Stimulated activated naive CD4-positive, alpha-beta T cell (primary cell): ENCODE data around the gene KANSL3.
"Not testable (repeated sequence)": the region's sequence is repeated elsewhere in the genome, so short reads cannot be mapped to it uniquely, and the experiment has no call there.

Experiments
- DNase-seq, 6 experiments: peaks; one replicate each; lab custom pipeline; 2025; lab: John Stamatoyannopoulos, UW

Gene KANSL3

DNA sequence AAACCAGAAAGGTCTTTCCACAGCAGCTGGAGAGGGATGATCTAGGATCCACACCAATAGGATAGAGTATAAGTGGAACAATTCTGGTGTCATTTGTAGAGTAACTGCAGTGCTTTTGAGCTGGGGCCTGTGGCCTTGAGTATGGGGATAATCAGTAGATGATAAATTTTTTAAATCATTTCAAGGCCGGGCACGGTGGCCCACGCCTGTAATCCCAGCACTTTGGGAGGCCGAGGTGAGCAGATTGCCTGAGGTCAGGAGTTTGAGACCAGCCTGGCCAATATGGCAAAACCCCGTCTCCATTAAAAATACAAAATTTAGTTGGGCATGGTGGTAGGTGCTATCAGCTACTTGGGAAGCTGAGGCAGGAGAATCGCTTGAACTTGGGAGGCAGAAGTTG, 80.7 kb downstream of the KANSL3 start:
- not testable (repeated sequence) for DNase-seq

DNA sequence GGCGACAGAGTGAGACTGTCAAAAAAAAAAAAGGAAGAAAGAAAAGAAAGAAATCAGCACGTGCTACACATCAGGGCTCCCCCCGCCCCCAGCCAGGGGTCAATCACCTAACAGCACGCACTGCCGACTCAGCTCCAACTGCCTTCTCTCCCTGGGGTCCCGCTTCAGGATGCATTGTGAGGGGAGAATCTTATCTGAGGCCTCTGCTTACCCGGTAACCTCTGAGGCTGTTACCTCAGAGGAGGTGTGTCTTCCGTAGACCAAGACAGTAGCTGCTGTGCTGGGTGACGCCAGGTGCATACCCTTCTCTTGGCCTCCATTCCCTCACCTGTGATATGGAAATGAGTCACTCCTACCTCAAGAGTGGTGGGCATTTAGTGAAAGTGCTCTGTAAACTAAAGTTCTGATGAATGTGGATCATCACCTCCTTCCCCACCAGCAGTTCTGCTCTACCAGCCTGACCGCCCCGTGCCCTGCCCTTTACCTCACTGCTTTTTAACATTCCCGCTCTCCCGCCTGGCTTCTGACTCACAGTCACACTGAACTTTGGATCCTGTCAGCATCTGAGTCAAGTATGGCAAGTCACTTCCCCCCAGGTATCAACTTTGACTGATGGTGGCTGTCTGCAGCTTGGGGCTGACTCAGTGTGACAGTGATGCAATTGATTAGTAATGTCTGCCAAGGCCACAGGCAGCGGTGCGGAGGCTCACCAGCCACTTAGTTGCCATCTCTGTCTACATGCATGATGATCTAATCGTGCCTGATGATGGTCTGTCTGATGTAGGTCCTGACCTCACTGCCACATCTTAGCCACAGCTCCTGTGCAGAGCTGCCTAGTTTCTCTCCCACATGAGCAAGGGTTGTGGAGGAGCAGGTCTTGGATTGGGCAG, 81.4 kb downstream of the KANSL3 start:
- DNase-seq: no peak

DNA sequence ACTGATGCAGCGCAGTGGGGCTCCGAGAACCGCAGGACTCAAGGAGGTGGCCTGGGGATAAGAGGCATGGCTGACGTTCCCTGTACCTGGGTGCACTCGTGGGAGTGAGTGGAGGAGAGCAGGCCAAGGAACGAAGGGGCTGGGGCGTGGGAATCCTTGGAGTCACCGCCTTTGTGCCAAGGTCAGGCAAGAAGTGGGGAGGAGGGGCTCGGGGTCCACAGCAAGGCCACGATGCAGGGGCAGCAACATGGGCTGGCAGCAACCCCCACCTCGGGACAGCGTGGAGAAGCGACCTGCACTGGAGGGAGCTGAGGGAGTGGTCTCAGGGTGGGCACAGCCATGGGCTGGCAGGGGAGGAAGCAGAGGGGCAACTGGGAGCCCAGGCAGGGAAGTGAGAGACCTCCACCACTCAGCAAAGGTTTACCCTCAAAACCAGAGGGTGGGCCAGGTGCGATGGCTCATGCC, 82.9 kb downstream of the KANSL3 start:
- DNase-seq: no peak

DNA sequence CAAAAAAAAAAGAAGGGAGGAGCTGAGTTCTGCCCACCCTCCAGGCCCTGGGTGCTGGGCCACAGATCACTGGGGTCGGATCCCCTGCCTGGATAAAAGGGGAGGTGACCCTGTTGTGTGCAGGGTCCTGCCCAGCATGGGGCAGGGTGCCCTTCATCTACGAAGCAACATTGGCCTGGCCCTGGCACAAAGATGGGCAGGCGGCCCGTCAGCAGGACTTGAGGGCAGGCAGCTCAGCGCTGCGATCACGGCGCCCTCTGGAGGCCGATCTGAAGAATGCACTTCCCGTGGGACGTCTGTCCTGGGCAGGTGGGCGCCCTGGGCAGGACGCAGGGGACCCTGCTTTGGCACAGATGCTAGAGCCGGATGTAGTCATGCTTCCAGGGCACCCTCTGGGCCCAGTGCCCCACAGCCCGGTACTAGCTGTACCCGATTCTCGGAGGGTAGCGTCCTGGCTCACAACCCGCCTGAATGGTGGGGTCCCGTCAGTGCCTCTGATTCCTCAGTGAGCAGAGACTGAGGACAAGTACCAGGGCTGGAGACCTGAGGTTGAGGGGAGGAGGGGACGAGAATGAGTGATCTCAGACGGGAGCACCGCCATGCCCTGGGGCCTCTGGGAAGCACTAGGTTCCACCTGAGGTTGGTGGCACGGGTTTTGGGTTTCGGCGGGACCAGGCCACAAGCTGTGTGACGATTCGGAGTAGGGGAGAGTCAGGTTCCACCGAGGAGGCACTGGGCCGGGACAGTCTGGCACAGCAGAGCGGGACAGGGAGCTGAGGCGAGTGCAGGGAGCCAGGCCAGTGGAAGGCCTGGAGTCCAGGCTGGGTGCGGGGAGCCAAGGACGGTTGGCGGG, 83.6 kb downstream of the KANSL3 start:
- DNase-seq: peak; percentile 44 to 78 (median 64)

DNA sequence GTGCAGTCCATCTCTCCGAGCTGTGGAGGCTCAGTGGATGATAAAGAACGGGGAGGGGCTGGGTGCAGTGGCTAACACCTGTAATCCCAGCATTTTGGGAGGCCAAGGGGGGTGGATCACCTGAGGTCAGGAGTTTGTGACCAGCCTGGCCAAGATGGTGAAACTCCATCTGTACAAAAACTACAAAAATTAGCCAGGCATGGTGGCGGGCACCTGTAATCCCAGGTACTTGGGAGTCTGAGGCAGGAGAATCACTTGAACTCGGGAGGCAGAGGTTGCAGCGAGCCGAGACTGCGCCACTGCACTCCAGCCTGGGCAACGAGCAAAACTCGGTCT, 84.2 kb downstream of the KANSL3 start:
- DNase-seq: not testable (repeated sequence)

DNA sequence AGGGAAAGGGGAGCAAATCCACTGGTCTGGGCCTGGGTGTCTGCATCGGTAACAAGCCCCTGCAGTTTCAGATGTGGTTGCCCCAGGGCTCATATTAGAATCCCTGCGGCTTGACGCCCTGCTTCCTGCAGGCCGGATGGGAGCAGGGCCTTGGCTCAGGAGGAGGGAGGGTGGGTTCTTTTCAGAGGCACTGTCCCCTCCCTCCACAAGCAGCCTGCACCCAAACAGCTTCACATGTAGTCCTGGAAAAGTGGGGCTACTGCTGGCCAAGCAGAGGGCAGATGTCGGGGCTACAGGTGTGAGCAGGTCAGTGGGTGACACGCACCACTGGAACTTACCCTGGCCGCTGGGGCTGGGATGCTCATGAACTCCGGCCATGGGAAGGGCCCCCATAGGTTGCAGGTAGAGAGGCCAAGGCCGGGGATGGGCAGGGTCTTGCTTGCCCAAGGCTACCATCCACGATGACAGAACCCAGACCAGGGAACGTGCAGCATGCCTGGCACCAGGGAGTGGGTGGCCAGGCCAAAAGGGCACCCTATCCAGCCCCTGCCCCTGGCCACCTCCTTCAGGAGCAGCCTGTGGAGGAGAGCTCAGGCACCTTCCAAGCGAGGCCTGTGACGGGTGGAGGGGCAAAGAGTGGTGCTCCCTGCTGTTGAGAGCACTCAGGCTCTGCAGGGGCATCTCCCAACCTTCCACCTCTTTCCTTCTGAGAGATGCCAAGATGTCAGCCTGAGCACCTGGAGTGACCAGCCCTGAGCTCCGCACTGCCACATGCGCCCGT, 84.7 kb downstream of the KANSL3 start:
- DNase-seq: no peak

DNA sequence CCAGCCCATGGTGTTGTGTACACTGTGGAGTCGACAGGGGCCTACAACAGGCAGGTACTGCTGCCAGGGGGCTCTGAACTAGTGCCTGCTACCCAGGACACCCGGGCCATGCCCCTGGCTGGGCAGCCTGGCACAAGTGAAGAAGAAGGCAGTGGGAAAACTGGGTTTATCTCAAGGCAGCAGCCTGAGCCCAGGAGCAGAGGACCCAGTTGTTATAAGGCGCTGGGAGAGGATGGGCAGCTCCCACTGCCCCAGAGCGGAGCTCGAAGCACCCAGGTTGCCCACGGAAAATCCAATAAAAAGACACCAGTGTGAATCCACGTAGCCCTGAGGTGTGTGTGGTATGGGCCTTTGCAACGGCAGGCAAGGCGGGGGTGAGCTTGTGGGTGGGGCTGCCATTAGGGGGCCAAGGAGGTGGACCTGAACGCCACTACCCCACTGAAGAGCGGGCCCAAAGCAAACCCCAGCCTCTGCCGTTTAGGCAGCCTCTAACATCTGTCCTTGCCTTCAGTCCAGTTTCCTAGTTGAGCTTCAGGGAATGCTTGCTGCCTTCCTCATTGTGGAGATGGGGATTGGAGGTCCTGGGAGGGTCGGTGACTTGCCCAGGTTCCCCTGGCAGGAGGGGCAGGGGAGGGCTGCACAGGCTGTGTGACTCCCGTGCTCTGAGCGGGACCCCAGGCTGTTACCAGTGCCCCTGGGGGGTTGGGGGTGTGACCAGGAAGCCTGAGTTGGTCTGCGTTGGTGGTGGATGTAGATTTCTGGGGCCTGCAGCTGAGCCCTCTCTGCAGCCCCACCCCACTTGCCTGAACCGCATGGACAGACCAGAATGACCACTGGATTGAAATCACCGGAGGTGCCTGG, 85.6 kb downstream of the KANSL3 start:
- DNase-seq: no peak

DNA sequence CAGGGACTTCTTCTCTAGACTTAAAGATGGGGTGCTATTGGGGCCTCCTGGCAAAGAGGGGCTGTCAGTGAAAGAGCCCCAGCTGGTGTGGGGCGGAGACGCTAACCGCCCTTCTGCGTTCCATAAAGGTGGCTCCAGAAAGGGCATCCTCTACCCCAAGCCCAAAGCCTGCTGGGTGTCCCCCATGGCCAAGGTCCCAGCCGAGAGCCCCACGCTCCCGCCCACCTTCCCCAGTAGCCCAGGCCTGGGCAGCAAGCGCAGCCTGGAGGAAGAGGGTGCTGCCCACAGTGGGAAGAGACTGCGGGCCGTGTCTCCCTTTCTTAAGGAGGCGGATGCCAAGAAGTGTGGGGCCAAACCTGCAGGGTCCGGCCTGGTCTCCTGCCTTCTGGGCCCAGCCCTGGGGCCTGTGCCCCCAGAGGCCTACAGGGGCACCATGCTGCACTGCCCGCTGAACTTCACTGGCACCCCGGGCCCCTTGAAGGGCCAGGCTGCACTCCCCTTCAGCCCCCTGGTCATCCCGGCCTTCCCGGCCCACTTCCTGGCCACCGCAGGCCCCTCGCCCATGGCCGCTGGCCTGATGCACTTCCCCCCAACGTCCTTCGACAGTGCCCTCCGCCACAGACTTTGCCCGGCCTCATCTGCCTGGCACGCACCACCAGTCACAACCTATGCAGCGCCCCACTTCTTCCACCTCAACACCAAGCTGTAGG, 86.4 kb downstream of the KANSL3 start:
- DNase-seq: no peak

DNA sequence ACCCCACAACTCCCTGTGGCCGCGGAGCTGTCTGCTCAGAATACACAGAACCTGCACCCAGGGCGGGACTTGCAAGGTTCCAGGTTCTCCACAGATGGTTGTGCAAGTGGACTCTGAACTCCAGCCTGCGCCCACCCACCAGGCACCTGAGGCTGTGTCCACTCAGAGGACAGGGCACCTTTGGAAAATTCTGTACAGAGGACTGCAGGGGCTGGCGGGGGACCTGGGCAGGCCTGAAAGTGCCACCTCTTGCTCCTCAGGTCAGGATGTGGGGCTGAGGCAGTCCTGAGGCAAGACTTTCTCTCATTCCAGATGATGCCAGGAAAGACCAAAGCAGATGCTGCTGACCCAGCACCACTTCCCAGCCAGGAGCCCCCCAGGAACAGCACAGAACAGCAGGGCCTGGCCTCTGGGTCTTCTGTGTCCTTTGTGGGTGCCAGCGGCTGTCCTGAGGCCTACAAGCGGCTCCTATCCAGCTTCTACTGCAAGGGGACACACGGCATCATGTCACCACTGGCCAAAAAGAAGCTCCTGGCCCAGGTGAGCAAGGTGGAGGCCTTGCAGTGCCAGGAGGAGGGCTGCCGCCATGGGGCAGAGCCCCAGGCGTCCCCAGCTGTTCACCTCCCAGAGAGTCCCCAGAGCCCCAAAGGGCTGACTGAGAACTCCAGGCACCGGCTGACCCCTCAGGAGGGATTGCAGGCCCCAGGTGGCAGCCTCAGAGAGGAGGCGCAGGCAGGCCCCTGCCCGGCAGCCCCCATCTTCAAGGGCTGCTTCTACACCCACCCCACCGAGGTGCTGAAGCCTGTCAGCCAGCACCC, 87.1 kb downstream of the KANSL3 start:
- DNase-seq: no peak

DNA sequence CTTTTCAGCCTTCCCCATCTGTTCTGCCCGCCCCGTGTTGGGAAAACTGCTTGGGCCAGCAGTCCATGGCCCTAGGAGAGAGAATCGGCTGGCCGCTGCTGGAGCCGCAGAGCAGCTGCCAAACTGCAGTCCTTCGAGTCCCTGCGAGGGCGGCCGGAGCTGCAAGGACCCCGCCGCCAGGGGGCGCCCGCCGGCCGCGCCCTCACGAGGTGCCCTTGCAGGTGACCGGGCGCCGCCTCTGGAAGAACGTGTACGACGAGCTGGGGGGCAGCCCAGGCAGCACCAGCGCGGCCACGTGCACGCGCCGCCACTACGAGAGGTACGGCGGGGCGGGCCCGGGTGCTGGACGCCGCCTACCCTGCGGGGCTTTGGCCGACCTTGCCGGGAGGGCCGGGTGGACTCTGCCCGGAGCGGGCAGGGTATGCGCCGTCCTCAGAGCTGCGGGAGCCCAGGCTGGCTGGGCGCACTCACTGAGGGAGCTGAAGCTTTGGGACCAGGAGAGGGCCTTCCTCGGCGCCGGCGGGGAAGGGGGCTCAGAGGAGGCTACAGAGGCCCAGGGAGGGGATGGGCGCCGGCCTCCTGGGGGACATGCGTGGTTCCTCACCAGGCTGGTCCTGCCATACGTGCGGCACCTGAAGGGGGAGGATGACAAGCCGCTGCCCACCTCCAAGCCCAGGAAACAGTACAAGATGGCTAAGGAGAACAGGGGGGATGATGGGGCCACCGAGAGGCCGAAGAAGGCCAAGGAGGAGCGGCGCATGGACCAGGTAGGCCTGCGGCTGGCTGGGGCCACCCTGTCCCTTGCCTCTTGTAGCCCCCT, 87.9 kb downstream of the KANSL3 start:
- no peak for DNase-seq

DNA sequence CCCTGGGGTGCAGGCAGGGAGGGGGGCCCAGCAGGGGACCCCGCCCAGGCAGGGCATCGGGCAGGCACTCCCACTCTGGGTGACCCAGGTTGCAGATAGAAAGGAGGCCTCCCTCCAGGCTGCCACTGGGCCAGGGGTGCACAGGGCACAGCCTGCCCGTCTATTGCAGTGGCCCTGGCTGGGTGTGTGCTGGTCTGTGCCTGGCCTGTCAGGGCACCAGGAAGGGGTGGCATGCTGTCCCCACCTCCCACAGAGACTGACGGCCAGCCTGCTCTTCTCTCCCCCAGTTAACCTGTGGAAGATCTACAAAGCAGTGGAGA, 88.7 kb downstream of the KANSL3 start:
- DNase-seq: no peak

DNA sequence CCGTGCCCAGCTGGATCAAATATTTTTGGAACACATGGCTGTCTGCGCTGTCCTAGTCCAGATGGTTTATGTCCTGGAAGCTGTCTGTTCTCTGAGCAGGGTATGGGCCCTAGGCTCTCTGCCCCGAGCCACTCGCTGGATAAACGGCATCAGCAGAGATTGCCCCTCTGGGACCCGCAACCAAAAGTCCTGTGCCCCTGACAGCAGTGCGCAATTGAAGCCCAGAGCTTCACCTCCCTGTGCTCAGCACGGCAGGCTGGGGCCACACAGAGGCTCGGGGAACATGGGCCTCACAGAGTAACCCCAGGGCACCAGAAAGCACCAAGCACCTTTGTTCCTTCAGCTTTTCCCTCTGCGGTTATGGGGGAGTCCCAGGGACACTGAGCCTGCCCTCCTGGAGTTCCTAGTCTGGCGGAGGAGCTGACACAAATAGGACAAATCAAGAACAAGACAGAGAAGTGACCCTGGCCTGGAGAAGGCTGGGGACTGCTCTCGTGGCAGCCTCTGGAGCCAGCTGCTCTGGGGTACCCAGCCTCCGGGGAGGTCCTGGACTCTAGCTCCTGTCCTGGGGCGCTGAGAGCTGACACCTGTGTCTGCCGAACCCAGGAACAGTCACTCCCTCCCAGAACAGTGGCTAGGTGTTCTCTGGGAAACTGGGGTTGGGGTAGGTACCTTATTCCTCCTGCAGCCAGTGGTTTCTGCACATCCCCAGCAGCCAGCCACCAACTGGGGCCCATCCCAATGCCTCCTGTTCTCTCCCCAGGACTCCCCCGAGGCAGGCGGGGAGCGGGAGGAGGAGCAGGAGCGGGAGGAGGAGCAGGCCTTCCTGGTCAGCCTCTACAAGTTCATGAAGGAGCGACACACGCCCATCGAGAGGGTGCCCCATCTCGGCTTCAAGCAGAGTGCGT, 89.3 kb downstream of the KANSL3 start:
- DNase-seq: no peak

DNA sequence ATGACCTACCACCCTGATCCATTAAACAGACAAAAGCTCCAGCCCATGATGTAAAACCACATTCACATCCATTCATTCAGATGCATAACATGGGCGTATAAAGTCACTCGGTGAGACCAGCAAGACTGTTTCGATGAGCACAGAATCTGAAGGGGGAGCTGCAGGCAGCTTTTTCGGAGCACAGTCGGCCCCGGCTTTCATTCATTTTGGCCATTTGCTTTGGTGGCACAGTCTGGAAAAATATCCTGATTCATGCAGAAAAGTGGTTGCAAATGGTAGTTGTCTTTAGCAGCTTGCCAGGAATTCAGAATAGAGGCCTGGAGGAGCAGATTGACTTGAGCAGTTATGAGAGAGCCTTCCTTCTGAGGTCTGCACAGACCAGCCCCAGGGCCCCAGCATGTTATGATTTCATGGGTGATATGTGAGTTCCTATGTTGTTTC, 90.4 kb downstream of the KANSL3 start:
- no peak for DNase-seq

DNA sequence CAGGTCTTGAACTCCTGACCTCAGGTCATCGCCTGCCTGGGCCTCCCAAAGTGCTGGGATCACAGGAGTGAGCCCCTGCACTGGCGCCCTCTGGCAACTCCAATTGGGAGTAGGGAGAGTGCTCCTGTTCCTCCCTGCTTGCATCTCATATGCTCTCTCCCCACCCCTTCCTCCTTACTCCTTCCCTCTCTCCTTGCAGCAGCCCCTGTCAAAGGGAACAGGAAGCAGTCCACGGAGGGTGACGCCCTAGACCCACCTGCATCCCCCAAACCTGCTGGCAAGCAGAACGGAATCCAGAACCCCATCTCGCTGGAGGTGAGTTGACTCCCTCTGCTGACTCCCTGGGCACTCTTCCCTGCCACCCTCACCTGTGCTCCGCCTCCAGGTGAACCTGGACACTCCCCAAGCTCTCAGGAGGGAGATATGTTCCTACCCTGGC, 90.9 kb downstream of the KANSL3 start:
- DNase-seq: peak in 1 of 6 experiments; percentile 21

DNA sequence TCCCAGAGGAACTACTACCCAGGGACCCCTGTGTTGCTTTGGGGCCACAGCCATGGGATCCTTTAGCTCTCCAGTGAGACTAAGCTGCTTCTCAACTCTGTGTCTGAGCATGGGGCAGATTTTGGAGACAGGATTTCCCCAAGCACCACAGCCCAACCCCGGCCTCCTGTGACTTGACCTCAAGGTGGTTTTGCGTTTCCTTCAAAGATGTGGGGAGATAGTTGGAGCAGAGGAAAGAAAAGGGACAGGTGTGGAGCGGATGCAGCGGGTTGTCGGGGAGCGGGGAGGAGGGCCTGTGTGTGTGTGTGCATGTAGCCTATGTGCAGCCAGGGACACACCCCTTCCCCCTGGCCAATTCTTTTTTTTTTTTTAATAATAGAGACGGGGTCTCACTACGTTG, 91.3 kb downstream of the KANSL3 start:
- no peak for DNase-seq

DNA sequence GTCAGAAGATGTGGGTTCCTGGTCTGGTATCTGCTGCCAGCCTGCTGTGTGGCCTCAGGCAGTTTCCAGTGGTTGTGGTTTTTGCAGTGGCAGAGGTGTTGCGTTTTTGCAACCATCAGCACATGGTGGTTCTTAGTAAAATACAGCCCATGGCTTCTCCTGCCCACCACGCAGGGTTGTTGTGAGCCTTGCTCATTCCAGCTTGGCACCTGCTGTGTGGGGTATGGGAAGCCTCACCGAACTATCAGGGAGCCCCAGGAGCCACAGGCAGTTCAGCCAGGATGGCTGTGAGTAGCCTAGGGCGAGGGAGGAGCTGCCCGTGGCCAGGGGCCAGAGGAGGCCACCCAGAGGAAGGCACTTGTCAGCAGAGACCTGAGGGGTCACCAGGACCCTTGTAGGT, 91.8 kb downstream of the KANSL3 start:
- peak in 1 of 6 experiments; percentile 31 for DNase-seq
